HG03460 (cell line): Measurements from ENCODE around the gene RFT1.
A peak's percentile ranks its signal among the peaks of the same experiment; 100 is the strongest.
"Not testable (repeated sequence)": the region's sequence is repeated elsewhere in the genome, so short reads cannot be mapped to it uniquely, and the experiment has no call there.

Experiments used
- ATAC-seq: cut with Tn5 transposase; IDR thresholded peaks from one replicate; pipeline ENCODE4 v1.9.1; 2021; ENCODE audit not compliant: unreplicated experiment

The RFT1 gene

DNA sequence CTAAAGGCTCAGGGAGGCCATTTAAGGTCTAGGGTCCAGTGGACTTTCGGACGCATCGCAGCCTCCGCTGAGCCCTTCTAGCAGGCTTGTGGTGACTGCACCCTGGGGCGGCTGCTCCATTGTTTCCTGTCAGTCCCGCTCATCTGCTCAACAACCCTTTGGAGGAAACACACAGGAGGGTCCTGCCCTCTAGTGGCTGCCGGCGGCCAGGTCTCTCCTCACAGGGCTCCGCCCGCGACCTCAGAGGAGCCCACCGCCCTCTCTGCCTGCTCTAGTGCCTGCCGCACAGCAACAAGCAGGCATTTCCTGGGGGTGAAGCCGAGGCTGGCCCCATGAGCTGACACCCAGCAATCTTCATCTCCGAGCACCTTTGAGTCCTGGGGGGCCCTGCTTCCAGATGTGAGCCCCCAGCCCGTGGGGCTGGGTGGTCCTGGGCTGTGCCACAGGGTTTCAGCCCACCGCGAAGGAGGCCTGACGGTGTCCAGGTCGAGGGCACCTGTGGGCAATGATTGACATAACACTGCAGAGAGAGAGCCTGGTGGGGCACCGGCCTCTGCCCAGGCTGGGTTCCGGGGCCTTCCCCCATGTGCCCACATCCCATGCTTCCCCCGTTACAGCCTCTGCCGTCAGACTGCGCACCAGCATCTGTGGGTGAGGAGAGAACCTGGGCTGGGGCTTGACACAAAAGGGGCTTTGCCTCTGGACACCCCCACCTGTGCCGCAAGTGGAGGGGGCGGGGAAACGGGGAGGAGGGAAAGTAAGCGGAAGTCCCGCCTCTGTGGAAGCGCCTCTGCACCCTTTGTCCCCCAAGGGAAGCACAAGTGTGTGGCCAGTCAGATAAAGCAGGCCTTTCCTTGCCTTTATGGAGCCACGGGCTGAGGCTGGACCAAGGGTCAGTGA is 57.3 kb downstream of the RFT1 start:
- peak; percentile 87 for ATAC-seq

DNA sequence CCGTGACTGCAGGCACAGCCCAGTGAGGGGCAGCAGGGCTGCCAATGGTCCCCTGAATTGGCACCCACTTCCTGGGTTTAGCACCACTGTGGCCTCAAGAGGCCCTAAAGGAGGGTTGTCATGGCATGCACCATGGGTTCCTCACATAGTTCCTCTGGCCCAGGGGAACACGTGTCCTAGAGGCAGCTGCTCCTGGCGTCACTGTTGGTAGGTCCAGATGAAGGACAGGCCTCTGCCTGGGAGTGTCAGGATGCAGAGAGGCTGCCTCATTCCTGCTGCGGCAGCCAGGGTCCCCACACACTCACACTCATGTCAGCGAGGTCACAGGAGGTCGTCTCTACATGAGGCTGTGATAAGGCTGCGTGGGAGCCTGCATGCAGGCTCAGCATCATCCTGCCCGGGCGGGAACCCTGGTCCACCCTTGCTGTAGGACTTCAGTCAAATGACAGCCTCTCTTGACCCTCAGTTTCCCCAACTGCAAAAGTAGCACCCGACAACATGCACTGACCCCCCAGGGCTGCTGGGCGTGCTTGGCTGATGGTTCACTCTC is 58.3 kb downstream of the RFT1 start:
- no peak for ATAC-seq

DNA sequence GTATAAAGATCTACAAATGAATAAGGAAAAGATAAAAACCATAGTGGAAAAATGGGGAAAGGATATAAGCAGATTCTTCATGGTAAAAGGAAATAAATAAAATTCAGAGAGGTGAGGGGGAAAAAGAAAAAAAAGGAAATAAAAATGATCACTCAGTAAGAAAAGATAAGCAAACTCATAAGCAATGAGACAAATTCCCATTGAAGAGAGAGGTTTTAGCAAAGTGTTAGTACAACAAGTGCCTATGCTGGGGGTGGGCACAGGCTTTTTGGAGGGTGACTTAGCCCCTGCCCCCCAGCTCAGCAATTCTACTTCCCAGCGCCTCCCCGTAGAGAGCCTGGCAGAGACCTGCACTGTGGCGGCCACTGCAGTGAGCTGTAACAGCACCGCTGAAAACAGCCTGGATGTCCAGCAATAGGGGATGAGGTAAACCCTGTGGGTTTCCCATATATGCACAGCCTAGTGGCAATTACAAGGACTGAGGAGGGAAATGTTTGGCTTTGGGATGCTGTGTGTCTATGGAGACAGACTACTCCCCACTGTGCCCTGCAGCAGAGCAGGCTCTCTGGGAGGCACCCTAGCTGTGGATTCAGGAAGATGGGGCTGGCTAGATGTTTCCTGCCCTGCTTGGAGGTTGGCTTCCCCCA is 60.7 kb downstream of the RFT1 start:
- ATAC-seq, result no peak

DNA sequence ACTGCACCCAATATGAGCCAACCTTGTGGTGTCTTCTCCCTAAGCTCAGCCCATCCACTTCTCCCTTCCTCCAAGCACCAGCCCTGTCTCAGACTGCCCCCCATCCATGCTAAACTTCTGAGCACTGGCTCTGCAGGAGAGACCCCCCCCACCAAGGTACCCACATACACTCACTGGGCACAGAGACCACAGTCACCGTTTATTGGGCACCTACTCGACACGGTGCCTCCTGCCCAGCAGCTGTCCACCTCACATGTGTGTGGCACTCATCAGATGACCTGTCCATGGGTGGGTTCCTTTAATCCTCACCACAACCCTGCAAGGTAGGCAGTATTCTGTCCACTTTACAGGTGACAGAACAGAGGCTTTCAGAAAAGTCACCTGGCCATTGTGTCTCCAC is 62.1 kb downstream of the RFT1 start:
- ATAC-seq, result no peak

DNA sequence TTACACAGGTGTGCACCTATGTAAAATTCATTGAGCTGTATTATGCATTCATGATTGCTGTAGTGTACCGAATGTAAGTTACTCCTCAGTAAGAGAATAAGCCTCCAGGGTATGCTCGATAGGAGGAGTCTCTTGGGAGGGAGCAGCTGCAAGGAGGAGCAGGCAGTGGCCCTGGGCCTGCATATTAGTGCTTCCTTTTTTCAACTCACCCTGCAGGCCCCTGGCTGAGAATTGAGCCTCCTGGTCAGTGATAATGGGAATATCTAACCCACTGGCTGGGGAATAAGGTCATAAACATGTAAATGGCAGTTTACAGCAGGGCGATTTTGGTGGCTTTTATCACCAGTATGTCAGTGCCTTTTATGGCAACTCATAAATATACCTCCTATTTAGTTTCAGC is 62.7 kb downstream of the RFT1 start:
- no peak for ATAC-seq

DNA sequence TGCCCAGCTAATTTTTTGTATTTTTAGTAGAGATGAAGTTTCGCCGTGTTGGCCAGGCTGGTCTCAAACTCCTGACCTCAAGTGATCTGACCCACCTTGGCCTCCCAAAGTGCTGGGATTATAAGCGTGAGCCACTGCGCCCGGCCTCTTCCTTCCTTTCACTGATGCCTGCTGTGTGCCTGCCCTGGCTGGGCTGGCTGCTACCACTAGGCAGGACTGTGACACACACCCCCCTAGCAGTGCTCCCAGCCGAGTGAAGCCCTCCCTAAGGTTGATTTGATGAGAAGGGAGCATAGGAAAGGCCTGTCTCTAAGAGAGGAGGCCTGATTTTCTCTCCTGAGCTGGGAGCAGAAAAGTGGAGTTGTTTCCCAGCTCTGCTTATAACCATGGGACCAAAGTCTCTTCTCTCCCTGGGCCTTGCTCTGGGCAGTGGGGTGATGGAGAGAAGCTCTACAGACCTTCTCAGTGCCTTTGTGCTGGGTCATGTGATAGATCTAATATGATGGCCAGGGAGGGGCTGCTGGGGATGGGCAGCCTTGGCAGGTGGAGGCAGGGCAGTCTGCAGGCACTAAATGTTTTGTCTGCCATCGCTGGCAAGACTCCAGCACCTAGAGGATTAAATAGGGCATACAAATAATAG is 64.3 kb downstream of the RFT1 start:
- ATAC-seq, result no peak

DNA sequence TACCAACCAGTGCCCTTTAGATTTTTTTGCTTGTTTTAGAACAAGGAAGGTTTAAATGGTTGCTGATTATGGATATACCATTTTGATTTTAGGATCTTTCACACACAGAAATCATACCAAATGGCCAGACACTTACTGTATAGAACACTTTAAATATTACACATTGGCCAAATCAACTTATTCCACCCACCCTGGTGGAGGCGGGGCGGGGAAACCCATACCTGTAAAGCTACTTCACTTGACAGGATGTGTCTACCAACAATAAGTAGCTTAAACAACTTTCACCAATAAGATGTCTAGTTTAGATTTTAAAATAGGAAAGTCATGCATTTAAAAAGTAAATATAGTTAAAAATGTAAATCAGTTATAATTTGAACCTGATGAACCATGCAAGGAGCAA is 67.3 kb downstream of the RFT1 start:
- no peak for ATAC-seq

DNA sequence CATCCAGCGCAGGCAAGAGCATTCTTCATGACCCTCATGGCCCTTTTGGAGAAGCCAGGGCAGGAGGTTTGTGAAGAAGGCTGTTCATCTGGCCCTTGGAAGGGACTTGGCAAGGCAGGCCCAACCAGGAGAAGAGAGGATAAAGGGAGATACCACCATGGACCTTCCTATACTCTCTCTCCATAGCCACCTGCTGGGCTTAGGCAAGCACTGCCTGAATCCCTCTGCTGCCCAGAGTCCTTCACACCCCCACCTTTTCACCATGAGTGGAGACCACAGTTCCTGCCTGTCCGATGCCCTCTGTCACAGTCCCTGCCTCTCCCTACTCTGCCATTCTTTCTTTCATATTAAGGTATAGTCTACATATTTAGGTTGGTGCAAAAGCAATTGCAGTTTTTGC is 73.8 kb downstream of the RFT1 start:
- no peak for ATAC-seq

DNA sequence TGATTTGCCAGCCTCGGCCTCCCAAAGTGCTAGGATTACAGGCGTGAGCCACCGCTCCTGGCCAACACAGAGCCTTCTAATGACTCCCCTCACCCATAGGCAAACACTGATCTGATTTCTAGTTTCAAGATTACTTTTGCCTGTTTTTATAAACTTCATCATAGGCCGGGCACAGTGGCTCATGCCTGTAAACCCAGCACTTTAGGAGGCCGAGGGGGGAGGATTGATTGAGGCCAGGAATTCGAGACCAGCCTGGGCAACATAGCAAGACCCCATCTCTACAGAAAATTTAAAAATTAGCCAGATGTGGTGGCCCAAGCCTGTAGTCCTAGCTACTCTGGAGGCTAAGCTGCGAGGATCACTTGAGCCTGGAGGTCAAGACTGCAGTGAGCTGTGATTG is 76.0 kb downstream of the RFT1 start:
- ATAC-seq, result not testable (repeated sequence)

DNA sequence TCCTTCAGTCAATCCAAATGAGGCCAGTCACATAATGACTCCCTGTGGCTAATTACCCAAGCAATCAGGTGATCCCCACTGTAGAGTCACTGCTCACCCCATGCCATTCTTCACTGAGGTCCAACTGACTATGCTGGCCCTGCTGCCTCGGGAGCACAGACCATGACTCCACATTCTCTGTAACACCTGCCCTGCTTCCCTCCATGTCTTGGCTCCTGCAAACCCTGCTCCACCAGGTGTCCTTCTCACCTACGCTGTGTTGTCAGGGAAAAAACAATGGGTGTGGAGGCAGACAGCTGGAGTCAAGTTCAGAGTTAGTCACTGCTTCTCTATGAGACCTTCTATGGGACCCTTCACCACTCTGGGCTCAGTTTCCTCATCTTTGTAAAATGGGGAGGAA is 78.3 kb downstream of the RFT1 start:
- no peak for ATAC-seq

DNA sequence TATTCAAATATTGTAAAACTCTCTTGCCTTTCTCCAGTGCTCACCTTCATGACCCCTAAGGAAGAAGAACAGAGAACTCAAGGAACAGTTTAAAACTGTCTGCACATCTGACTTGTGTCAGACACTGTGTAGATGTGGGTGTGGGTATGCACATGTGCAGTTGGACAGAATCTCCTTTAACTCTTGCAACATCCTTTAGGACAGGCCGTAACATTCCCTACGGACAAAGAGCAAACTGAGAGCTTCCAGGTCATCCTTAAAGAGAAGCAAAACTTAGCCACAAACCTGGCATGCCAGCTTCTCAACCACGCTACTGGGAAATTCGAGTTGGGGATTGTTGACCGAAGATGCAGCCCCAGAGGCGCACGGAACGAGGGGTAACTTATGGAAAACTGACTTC is 80.2 kb downstream of the RFT1 start:
- no peak for ATAC-seq

DNA sequence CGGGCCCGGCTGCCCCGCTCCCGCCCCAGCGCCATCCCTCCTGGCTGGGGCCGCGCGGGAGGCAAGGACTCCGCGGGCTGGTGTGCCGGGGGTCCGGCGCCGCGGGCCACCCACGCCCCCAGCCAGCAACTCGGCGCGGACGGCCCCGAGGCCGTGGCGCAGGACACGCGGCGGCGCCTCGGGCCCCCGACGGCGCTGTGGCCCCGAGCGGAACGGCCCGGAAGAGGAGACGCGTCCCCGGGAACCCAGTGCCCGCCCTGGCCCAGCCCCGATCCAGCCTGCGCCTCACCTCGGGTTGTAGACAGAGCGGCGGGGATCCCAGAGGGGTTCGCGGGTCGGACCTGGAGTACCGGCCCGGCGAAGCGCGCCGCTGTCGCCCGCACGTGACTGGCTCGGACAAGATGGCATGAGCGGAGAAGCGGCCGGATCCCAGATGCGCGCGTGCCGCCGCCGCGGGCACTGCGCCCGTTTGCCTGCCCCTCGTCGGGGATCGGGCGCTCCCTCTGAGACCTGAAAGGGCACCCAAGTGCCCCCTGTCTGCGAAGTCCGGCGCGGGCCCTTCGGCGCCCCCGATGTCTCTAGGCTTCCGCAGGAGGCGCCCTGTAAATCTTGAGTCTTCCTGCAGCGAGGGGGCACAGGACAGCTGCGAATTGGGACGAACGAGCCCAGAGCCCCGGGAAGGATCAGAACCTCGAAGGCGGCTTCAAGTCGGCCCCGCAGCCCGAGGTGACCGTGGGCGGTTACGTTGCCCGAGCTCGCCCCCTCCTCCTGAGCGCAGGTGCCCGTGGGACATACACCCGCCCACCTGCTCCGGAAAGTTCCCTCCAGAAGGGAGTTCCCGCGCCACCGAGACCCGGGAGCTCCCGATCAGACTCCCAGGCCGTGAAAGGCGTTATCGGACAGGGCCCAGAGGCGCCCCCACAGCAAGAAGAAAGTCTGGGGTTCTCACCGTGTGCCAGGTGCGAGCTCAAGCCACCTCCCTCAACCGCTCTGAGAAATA is 83.8 kb downstream of the RFT1 start:
- ATAC-seq, result peak; percentile 40

DNA sequence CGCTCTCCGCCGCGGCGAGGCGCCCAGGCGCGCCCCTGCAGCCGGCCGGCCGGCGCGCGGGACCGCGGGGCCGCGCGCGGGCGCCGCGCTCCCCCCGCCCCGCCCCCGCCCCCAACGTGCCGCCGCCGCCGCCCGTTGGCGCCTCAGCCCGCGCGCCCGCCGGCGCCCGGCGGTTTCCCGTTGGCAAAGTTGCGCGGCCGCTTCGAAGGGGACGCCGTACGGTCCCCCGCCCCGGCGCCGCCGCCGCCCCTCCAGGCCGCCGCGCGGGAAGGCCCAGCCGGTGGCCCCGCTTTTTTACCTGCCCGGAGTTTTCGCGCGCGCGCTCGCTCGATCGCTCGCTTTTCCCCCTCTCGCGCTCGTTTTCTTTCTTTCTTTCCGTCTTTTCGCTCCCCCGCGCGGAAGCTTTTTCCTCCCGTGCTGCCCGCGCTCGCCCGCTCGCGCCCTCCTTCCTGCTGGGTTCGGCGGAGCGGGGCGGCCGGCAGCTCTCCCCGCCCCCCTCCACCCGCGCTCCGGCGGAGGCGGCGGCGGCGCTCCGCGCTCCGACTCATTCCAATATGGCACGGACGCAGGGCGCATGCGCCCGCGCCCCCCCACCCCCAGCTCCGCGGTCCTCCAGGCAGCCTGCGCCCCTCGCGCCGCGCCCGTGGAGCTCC is 84.6 kb downstream of the RFT1 start, which contains the start of gene SFMBT1:
Gene SFMBT1, minus strand, starts transcription at position 556 of the 653 bp plus-strand sequence. CDS start 76,945 bp downstream, outside the sequence.
- peak; percentile 37 for ATAC-seq

DNA sequence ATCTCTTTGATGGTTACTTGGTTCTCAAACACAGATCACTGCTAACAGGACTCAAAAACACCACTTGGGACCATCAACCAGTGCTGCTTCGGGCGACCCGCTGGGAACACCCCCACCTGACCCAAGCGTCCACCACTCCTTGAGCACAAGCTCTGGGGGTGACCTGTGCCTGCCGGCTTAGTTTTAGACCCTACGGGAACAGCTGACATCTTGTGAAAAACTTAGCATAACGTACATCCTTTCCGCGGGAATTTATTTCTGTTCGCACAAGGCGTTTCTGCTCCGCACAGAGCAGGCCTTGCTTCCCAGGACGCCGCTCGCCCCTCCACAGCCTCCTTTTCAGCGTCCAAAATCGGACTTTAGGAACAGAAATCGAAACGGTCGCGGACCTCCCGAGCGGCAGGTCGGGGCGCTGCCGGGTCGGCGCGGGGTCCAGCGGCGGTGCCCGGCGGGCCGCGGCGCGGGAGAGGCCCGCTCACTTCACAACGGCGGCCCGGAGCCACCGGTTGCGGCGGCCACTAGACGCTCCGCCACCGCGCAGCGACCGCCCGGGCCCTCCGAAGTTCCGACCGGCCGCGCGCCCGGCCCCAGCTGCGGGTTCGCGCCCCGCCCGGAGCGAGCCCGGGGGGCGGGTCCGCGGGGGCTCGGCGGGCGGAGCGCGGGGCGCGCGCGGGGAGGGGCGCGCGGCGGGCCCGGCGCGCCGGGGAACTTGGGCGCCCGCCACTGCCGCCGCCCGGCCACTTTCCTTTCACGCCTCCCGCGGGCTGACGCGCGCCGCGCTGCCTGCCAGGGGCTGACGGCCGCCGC is 85.3 kb downstream of the RFT1 start:
- peak; percentile 38 for ATAC-seq

DNA sequence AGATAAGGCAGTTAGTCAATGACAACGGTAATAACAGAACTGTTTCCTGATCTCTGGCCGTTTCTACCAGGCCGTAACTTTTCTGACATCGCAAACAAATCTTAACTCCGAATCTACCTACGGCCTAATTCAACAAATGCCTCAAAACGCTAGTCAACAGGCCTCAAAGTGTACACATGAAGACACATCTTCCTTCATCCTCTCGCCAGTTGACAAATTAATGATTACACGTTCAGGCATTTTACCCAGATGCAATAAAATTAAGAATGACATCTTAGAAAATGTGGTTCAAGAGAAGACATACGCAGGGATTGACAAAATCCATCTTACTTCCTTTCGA is 85.9 kb downstream of the RFT1 start:
- no peak for ATAC-seq

DNA sequence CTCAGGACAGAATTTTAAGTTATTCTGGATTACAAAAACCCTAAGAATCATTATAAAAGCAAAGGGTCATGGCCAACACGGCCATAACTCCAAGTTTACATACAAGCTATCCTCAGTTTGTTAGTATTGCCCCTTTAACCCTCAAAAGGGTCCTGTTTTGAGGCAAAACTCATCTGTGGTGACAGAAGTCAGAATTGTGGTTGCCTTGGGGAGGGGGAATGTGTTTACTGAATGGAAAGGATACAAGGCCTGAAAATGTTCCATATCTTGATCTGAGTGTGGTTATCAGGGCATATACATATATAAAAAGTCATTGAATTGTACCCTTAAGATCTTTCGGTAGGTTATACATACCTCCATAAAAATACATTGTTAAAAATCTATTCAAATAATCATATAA is 86.5 kb downstream of the RFT1 start:
- no peak for ATAC-seq

DNA sequence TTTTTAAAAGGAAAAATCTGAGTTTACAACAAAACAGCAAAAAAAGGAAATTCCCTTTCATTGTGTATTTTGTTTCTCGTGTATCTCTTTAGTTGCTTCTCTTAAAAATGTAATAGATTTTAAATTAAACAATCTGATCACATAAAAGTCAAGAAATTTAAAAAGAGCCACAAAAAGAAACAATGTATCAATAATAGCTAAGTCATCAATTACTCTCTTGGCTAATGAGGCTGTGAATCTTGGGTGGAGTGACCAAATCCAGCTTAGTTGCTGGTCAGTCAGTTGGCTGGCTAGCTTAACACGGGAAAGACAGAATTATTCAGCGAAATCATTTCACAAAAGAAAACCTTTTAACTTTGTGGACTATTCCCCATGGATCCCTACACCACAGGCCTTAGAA is 87.6 kb downstream of the RFT1 start:
- ATAC-seq, result no peak

DNA sequence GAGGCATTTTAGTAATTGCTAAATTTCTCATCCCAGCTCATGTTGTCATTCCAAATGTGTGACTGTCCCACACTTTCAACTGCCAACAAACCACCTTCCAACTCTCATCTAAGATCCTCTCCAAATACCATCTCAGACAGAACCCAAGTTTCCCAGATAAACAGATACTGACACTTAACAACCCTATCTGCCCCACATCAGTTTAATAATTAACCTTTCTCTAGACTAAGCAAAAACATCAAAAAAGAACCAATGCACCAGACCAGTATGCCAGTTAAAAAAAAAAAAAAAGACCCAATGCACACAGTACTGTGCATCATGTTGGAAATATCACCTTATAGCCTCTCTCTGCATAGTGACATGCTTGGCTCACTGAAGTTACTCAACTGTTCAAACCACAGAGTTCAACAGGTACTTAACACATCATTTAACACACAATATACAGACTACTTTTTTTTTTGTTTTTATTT is 89.8 kb downstream of the RFT1 start:
- ATAC-seq, result no peak

DNA sequence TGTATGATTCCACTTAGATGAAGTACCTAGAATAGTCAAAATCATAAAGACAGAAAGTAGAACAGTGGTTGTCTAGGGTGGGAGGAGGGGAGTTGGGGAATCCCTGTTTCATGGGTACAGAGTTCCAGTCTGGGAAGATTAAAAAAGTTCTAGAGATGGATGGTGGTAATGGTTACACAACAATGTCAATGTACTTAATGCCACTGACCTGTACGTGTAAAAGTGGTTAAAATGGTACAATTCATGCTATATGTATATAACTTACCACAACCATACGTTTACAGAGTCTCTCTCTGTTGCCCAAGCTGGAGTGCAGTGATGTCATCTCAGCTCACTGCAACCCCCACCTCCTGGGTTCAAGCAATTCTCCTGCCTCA is 90.9 kb downstream of the RFT1 start:
- ATAC-seq, result no peak
